Measurements from ENCODE around the gene ANTXR1.
"Not testable (repeated sequence)": the region's sequence is repeated elsewhere in the genome, so short reads cannot be mapped to it uniquely, and the experiment has no call there.

The ANTXR1 gene

GRCh38 chr2:69238449-69239031 is 225.6 kb downstream of the ANTXR1 start:
- no peak for DNase-seq (ENCODE audit: low spot score)

DNA sequence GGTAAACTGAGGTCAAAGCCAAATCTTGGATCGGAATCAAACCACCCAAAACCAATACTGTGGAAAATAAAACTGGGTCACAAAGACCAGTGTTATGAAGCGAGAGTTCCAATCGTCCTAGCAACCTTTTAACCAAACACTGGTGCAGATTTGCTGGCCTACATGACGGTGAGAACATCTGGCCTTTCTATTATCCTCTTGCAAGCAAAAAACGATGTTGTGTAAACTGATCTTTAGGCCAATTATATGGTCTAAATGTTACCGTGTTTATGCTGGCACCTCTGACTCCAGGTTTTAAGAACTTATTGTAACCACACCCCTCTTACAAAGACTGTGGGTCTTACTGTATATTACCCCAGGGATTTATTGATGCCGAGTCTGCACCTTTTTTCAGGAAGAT is 228.1 kb downstream of the ANTXR1 start:
- no peak for DNase-seq (ENCODE audit: low spot score)

GRCh38 chr2:69241664-69242514 is 228.9 kb downstream of the ANTXR1 start:
- DNase-seq (ENCODE audit: low spot score) = no peak

- no peak for DNase-seq (ENCODE audit: low spot score)
Observed at GRCh38 chr2:69242651-69243051, 229.7 kb downstream of the ANTXR1 start.

GRCh38 chr2:69243652-69244051 is 230.7 kb downstream of the ANTXR1 start:
- DNase-seq (ENCODE audit: low spot score) = no peak

DNA sequence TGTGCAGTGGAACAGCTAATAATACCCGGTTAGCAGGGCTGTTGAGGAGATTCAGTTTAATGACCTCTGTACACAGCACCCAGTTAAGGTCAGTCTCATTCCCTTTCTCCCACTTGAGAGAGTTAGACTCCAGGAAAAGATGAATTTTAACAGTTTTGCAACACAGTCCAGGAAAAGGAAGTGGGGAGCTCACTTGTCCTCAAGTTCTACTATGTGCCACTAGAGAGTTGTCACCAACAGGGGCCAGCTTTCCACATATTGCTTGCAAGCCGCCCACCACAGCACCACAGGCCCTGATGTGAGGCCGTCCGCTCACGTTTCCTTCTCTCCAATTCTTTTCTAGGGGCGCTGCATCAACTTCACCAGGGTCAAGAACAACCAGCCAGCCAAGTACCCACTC is 231.9 kb downstream of the ANTXR1 start:
- no peak for DNase-seq (ENCODE audit: low spot score)

DNA sequence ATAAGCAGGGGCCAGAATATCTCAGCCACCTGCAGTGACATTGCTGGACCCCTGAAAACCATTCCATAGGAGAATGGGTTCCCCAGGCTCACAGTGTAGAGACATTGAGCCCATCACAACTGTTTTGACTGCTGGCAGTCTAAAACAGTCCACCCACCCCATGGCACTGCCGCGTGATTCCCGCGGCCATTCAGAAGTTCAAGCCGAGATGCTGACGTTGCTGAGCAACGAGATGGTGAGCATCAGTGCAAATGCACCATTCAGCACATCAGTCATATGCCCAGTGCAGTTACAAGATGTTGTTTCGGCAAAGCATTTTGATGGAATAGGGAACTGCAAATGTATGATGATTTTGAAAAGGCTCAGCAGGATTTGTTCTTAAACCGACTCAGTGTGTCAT is 234.6 kb downstream of the ANTXR1 start:
- no peak for DNase-seq (ENCODE audit: low spot score)

GRCh38 chr2:69248232-69248631 is 235.3 kb downstream of the ANTXR1 start:
- DNase-seq (ENCODE audit: low spot score) = no peak

DNA sequence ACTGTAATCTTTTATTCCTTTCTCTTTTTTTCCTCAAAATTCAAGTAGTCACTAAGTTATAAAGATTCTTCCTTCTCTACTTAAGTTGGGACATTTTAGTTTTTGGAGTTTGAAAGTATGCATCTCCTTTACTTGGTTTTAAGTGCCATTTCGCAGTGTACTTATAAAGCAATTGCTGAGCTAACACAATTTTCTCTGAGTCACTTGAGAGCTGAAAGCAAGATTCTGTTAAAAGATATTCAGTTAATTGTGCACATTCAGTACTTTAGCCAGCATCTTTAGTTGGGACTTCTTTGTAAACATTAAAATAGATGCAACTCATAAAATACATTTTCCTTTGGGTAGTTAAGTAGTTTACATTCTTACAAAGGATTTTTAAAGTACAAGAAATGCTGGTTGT is 238.0 kb downstream of the ANTXR1 start:
- no peak for DNase-seq (ENCODE audit: low spot score)

GRCh38 chr2:69251943-69252342 is 239.0 kb downstream of the ANTXR1 start:
- DNase-seq (ENCODE audit: low spot score) = no peak

- no peak for DNase-seq (ENCODE audit: low spot score)
Observed at GRCh38 chr2:69253112-69253511, 240.1 kb downstream of the ANTXR1 start.

DNA sequence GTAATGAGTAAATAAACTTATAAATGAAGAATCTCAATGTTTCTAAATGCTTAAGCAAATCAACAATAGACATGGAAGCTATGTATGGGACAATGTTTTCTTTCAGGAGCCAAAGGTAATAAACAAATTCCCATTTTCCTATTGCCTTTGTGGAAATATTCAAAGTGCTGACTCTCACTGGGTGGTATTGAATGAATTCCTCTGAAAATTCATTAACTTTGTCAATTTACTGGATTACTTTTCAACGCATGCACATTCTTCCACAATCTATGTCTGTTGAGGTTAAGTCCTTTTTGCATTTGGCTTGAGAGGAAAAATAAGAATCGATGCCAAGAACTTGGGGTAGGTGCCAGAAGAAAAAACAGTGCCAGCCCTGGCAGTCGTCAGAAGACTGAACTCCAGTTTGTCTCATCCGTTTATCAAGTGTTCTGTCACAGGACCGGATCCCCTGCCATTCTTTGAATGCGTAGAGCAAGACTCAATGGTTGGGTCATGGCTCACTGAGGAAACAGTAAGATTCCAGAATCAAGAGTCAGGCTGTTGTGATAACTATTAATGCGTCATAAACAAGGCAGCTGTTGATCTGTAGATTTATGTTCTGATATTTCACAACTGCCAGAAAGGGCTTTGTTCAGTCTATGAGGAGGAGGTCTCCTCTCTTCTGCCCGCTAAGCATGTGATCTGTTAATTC is 240.8 kb downstream of the ANTXR1 start:
- no peak for DNase-seq (ENCODE audit: low spot score)

GRCh38 chr2:69255760-69256159 is 242.8 kb downstream of the ANTXR1 start:
- no peak for DNase-seq (ENCODE audit: low spot score)

GRCh38 chr2:69259994-69260591 is 247.1 kb downstream of the ANTXR1 start:
- DNase-seq (ENCODE audit: low spot score) = not testable (repeated sequence)

DNA sequence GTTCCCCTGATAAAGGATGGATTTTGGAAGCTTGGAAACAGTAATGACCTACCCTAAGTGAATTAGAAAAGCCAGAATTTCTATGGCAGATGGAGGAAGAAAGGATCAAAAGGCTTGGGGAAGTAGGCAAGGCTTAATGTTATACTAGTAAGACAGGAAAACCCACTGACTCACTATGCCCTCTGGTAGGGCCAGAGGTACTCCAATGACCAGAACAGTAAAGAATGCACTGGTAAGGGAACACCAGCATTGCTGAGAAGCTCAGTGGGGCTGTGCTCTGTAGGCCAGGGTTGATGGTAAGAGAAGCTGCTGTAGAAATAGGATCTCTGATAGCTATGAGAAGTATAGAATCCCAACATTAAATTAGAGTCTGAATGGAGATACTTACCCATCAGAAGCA is 247.7 kb downstream of the ANTXR1 start:
- DNase-seq (ENCODE audit: low spot score) = no peak

DNA sequence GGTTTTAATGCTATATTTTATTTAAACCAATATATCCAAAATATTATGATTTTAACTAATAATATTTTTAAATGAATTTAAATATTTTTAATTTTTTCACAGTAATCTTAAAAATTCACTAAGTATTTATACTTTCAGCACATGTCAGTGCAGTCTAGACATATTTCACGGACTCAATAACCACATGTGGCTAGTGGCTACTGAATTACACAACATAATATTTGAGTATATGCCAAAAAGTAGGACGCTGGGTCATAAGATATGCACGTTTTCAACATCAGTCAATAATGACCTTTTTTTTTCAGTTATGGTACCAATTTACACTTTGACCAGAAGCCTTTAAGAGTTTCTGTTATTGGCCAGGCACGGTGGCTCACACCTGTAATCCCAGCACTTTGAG is 256.4 kb downstream of the ANTXR1 start:
- DNase-seq (ENCODE audit: low spot score) = no peak

- no peak for DNase-seq (ENCODE audit: low spot score)
Observed at GRCh38 chr2:69271831-69272257, 258.9 kb downstream of the ANTXR1 start.

DNA sequence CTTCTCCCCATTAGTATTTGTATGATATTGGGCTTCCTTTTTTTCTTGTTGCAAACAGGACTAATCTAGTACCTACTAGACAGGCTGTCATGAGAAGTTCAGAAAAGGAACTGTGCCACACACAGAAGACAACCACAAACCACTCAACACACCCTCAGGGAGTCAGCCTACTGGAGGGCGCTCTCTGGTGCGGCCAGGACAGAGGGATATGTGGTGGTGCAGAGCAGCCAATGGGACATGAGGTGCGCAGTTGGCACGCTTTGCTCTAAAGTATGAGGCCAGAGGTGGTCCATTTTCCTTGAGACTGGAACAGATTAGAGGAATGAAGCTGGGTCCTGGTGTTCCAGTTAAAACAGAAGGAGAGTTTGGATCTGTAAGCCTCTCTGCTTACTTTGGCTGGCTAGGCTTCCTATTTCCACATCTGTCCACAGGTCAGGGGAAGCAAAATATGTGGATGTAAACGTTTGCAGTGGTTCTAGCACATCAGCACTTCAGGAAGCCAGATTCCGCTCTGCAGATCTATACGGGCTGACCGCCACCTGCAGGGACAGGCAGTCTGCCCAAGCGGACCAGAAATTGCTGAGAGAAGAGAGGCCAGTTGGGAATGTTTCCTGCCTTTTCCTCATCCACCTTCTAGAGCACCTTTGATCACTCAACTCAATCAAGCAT is 260.0 kb downstream of the ANTXR1 start:
- DNase-seq (ENCODE audit: low spot score) = no peak

DNA sequence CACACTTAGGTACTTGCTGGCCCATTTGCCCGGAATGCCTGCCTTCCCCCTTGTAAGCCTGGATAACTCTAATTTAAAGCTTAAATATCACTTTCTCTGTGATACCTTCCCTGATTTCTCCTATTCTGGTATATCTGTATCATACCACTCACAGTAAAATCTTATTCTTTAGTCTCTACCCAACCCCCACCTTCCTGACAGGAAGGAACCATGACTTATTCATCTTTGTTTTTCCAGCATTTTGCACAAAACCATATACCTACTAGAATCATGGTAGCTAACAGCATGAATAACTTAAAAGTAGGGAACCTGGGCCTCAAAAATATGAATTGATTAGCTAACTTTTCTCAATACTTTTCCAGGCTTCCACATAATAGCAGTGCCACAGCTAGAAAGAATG is 262.5 kb downstream of the ANTXR1 start:
- no peak for DNase-seq (ENCODE audit: low spot score)

- DNase-seq (ENCODE audit: low spot score) = no peak
Observed at GRCh38 chr2:69278366-69278765, 265.4 kb downstream of the ANTXR1 start.

- no peak for DNase-seq (ENCODE audit: low spot score)
Observed at GRCh38 chr2:69279211-69279610, 266.2 kb downstream of the ANTXR1 start.
